GM23248 (cell line): ENCODE measurements around the gene SDHAF3. TPM values are rescaled to one million over a fixed set of nuclear protein-coding genes. Genes with fewer than 3 reads are reported as not detected.
A peak's percentile ranks its signal among the peaks of the same experiment; 100 is the strongest.

Source experiments
- DNase-seq: peaks from one replicate; pipeline ENCODE4 v3.0.0-alpha.2; 2015
- H2AFZ ChIP-seq: fragments of 200-600 bp; sonication (generic); 2 replicates; pipeline ENCODE4 v1.6.1; 2016; ENCODE audit warnings: antibody characterized with exemption
- H3F3A ChIP-seq: fragments of 200-600 bp; sonication (generic); 2 replicates; pipeline ENCODE4 v1.6.1; 2016; ENCODE audit warnings: mild to moderate bottlenecking, antibody characterized with exemption, mixed run types; ENCODE audit not compliant: insufficient read depth
- H3K27ac ChIP-seq: fragments of 200-600 bp; sonication (generic); 2 replicates; pipeline ENCODE4 v1.5.1; 2016; ENCODE audit warnings: mild to moderate bottlenecking
- H3K27me3 ChIP-seq: fragments of 200-600 bp; sonication (generic); replicated peaks from 2 replicates; pipeline ENCODE4 v1.6.1; 2016; ENCODE audit warnings: mild to moderate bottlenecking; ENCODE audit not compliant: insufficient read depth
- H3K36me3 ChIP-seq: fragments of 200-600 bp; sonication (generic); 2 replicates; pipeline ENCODE4 v1.6.1; 2016; ENCODE audit warnings: low read depth, mild to moderate bottlenecking
- H3K4me1 ChIP-seq: fragments of 200-600 bp; sonication (generic); 2 replicates; pipeline ENCODE4 v1.6.1; 2016; ENCODE audit warnings: mild to moderate bottlenecking; ENCODE audit not compliant: insufficient read depth
- H3K4me2 ChIP-seq: fragments of 200-600 bp; sonication (generic); one replicate; pipeline ENCODE4 v1.6.1; 2016; ENCODE audit warnings: mild to moderate bottlenecking; ENCODE audit not compliant: unreplicated experiment
- H3K4me3 ChIP-seq: fragments of 200-600 bp; sonication (generic); 2 replicates; pipeline ENCODE4 v1.5.1; 2016; ENCODE audit warnings: mild to moderate bottlenecking
- H3K79me2 ChIP-seq: fragments of 200-600 bp; sonication (generic); 2 replicates; pipeline ENCODE4 v1.6.1; 2016; ENCODE audit warnings: mild to moderate bottlenecking; ENCODE audit not compliant: insufficient read depth
- H3K9ac ChIP-seq: fragments of 200-600 bp; sonication (generic); 2 replicates; pipeline ENCODE4 v1.6.1; 2016; ENCODE audit warnings: mild to moderate bottlenecking
- H3K9me2 ChIP-seq: fragments of 200-600 bp; sonication (generic); 2 replicates; pipeline ENCODE4 v1.6.1; 2016; ENCODE audit warnings: mixed run types, mild to moderate bottlenecking, moderate library complexity; ENCODE audit not compliant: insufficient read depth
- H3K9me3 ChIP-seq: fragments of 200-600 bp; sonication (generic); one replicate; pipeline ENCODE4 v1.6.1; 2017; ENCODE audit warnings: low read depth
- H4K20me1 ChIP-seq: fragments of 200-600 bp; sonication (generic); 2 replicates; pipeline ENCODE4 v1.6.0; 2016; ENCODE audit not compliant: insufficient read depth
- EZH2 ChIP-seq: fragments of 200-600 bp; sonication (generic); IDR thresholded peaks from 2 replicates; pipeline ENCODE4 v1.6.1; 2018; ENCODE audit warnings: antibody characterized with exemption, mild to moderate bottlenecking; ENCODE audit not compliant: insufficient read depth, poor library complexity, severe bottlenecking
- EZH2phosphoT487 ChIP-seq: fragments of 200-600 bp; sonication (generic); IDR thresholded peaks from 2 replicates; pipeline ENCODE4 v1.6.1; 2018; ENCODE audit warnings: antibody characterized with exemption, moderate library complexity, mild to moderate bottlenecking, low read depth; ENCODE audit not compliant: insufficient read depth
- WGBS, 2 experiments: methylation state at CpG; one replicate each; pipeline ENCODE4 v1.1.6; 2015 to 2017; ENCODE audit warnings: low lambda C conversion rate in 2 of 2, low coverage in 1 of 2; ENCODE audit errors: missing lambda C conversion rate in 2 of 2; 5-methylcytosine and 5-hydroxymethylcytosine counted together
- in situ Hi-C: fragments of 300-500 bp; cut with MboI; formaldehyde crosslinking; loops from 2 replicates; pipeline ENCODE4 v1.15.0; 2020
- polyA plus RNA-seq: library from polyadenylated mRNA; unstranded; fragments of >200 nt; fragmentation: Nextera tagmentation; extraction: Ambion mirVana; gene quantifications from 2 replicates; pipeline ENCODE4 v1.2.1, GENCODE V29; 2016
- total RNA-seq: library from RNA; depleted of rRNA; stranded (reverse); fragments of >200 nt; shearing (Covaris generic); gene quantifications from 2 replicates; pipeline ENCODE4 v1.2.3, GENCODE V29; 2014

Gene SDHAF3
- total and polyA plus RNA-seq, 2 experiments from 2014 or later = 6.3 to 34.0 TPM

DNA sequence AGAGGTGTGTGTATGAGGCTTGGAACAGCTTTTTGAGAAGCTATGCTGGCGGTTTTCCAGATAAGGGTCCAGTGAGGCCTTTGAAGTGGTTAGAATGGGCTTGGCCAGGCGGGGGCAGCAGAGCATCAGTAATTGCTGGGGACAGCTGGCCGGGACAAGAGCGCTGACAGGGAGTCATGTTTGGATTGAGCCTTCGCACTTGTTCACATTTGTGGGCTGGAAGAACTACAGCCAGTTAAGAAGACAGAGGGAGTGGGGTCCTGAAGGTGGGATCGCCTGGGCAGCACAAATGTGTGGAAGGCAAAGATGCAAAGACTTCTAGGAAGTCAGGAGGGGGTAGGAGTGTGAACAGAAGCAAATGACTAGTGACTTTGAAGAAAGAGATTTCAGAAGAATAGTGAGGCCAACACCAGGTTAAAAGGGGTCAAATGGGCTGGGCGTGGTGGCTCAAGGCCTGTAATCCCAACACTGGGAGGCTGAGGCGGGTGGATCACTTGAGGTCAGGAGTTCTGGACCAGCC, 12.7 kb upstream of the SDHAF3 start:
- Histone ChIP-seq H3K36me3 (no peaks in the 10 kb centered on the region), H3K4me3 (no peak overlapping the region), H3K4me2 (no peak overlapping the region), H3K9ac (no peak overlapping the region), H2AFZ (0 out of 2 replicates have a peak overlapping the region, but pooled peaks have one; percentile 36), H4K20me1 (no peaks in the 10 kb centered on the region), H3K27ac (no peak overlapping the region), H3F3A (no peaks in the 10 kb centered on the region), H3K79me2 (no peaks in the 10 kb centered on the region), H3K9me2 (no peaks in the 10 kb centered on the region), H3K9me3 (no peaks in the 10 kb centered on the region), H3K4me1 (no peaks in the 10 kb centered on the region), H3K27me3 (0 out of 2 replicates have a peak, but pooled peaks cover 8% of the 10 kb centered on the region)
- WGBS, 2 experiments = 8 to 10% methylated on average over 8 of the region's 8 CpGs
- no peak for TF ChIP-seq EZH2
- no peak for TF ChIP-seq EZH2phosphoT487
- peak; percentile 76 for DNase-seq
- in situ Hi-C loops = no loop called here

DNA sequence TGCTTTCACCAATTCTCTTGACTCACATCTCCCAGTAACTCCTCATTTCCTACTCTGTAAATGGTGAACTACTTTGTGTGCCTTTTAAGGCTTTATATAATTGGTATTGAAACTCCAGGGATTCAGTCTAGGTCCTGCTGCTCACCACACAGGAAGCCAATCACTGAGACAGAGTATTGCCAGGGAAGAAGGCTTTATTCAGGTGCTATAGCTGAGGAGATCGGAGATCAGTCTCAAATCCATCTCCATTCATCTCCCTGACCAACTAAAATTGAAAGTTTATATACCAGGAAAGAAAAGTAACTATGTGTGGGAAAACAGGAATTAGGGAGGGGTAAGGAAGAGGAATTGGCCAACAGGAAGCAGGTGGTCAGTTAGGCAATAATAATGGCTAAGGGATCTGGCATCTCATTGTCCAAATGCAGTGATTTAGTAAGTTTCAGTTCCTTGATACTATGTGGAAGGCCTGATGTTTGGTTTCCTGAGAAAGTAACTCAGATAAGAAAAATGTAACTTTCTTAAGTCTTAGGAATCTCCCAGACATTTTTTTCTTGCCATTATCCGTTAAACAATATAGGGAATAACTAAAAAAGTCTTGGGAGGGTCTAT, 10.2 kb upstream of the SDHAF3 start:
- Histone ChIP-seq H3K79me2 (no peaks in the 10 kb centered on the region), H3K27me3 (0 out of 2 replicates have a peak, but pooled peaks cover 6% of the 10 kb centered on the region), H3K27ac (no peak overlapping the region), H3K4me3 (no peak overlapping the region), H3K9me3 (no peaks in the 10 kb centered on the region), H3F3A (no peaks in the 10 kb centered on the region), H4K20me1 (no peaks in the 10 kb centered on the region), H3K36me3 (no peaks in the 10 kb centered on the region), H3K9ac (no peak overlapping the region), H2AFZ (0 out of 2 replicates have a peak overlapping the region, but pooled peaks have one; percentile 2), H3K4me1 (no peaks in the 10 kb centered on the region), H3K4me2 (no peak overlapping the region), H3K9me2 (no peaks in the 10 kb centered on the region)
- 77 to 78% methylated on average over 2 of the region's 2 CpGs for WGBS, 2 experiments
- TF ChIP-seq EZH2phosphoT487 (no peak), EZH2 (no peak)
- in situ Hi-C loops = no loop called here
- peak; percentile 18 for DNase-seq

DNA sequence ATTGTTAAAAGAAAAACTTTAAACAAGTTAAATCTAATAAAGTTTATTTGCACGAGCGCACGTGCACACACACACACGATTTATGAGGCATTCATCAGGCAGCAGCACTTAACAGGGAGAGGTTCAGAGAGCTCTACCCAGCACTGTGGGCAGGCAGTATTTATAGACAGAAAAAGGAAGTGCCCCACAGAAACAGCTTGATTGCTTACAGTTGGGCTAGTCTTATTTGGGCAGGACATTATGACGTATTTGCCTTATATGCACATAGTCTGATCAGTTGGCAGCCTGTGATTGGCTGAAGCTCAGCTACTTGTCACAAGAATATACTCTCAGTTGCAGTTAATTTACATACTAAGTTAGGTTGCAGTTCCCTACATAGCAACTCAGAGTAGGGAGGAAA, 1.2 kb upstream of the SDHAF3 start:
- no peak overlapping the region for H3K4me3 ChIP-seq
- H3K9me2 ChIP-seq = no peaks in the 10 kb centered on the region
- no peak overlapping the region for H3K4me2 ChIP-seq
- peaks cover 22% of the 10 kb centered on the region; the same call in 1 of the 2 replicates for H3K79me2 ChIP-seq
- 95 to 96% methylated on average over 5 of the region's 5 CpGs for WGBS, 2 experiments
- DNase-seq = no peak
- H3K27me3 ChIP-seq = no peaks in the 10 kb centered on the region
- H2AFZ ChIP-seq = peak overlapping the region; percentile 100
- H3F3A ChIP-seq = no peaks in the 10 kb centered on the region
- no peaks in the 10 kb centered on the region; the same call in 1 of the 2 replicates for H3K4me1 ChIP-seq
- H3K9me3 ChIP-seq = no peaks in the 10 kb centered on the region
- TF ChIP-seq EZH2 (no peak), EZH2phosphoT487 (no peak)
- no peak overlapping the region for H3K9ac ChIP-seq
- H4K20me1 ChIP-seq = no peaks in the 10 kb centered on the region
- in situ Hi-C loops = no loop called here
- no peaks in the 10 kb centered on the region for H3K36me3 ChIP-seq
- no peak overlapping the region for H3K27ac ChIP-seq

DNA sequence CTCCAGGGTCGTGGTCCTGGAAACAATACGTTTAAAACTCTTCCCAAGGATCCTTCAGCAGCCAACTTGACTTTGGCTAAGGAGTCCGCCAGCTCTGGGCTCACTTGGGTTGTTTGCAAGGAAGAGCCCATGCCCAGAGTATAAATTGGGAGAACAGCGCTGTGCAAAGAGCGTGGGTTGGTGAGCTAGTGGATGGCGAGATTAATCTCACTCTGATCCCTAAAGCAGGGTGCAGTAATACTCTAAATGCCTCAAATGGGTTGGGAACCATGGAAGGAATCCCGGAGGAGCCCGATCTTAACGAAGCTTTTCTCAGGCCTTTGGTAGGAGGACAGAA, 495 bp upstream of the SDHAF3 start:
- Histone ChIP-seq H3K36me3 (no peaks in the 10 kb centered on the region), H2AFZ (peak overlapping the region; percentile 100), H3K4me3 (peak overlapping the region; percentile 95), H3K27me3 (no peaks in the 10 kb centered on the region), H3K9me2 (no peaks in the 10 kb centered on the region), H3K4me2 (peak overlapping the region; percentile 92), H3K9me3 (no peaks in the 10 kb centered on the region), H3K4me1 (no peaks in the 10 kb centered on the region; the same call in 1 of the 2 replicates), H3K9ac (peak overlapping the region; percentile 81), H3K79me2 (peaks cover 22% of the 10 kb centered on the region; the same call in 1 of the 2 replicates), H3F3A (no peaks in the 10 kb centered on the region), H4K20me1 (no peaks in the 10 kb centered on the region), H3K27ac (peak overlapping the region; percentile 73)
- no peak for TF ChIP-seq EZH2
- TF ChIP-seq EZH2phosphoT487 = no peak
- WGBS, 2 experiments = 19 to 23% methylated on average over 9 of the region's 9 CpGs
- in situ Hi-C loops = no loop called here
- no peak for DNase-seq
